Kidney epithelial cell (primary cell): ENCODE measurements around the gene SIX1. TPM values are rescaled to one million over a fixed set of nuclear protein-coding genes. Genes with fewer than 3 reads are reported as not detected.

ENCODE experiments used
- DNase-seq: peaks from one replicate; pipeline ENCODE4 v3.0.0-alpha.2; 2010; ENCODE audit warnings: low read depth
- H3K27me3 ChIP-seq: 2 replicates; pipeline ENCODE4 v1.6.0; 2011; ENCODE audit warnings: low read length; ENCODE audit not compliant: control insufficient read depth, insufficient read depth
- H3K36me3 ChIP-seq: 2 replicates; pipeline ENCODE4 v1.5.1; 2011; ENCODE audit warnings: low read length; ENCODE audit not compliant: control insufficient read depth, insufficient read depth
- H3K4me3 ChIP-seq: 2 replicates; pipeline ENCODE4 v1.5.1; 2011; ENCODE audit warnings: low read depth, mild to moderate bottlenecking, control low read depth, low read length
- total RNA-seq: library from RNA; depleted of rRNA; stranded (reverse); fragments of >200 nt; gene quantifications from 2 replicates; pipeline ENCODE4 v1.2.3, GENCODE V29; 2015
- TF ChIP-seq, protein P1 (sequence below): IDR thresholded peaks from 2 replicates; pipeline ENCODE4 v1.5.1; 2011; ENCODE audit warnings: mild to moderate bottlenecking, moderate library complexity, low read length, control low read depth, inconsistent platforms; ENCODE audit not compliant: insufficient read depth, poor library complexity, severe bottlenecking

SIX1 gene
- total RNA-seq, 1 donor from 2014 or later = 3.3 TPM

DNA sequence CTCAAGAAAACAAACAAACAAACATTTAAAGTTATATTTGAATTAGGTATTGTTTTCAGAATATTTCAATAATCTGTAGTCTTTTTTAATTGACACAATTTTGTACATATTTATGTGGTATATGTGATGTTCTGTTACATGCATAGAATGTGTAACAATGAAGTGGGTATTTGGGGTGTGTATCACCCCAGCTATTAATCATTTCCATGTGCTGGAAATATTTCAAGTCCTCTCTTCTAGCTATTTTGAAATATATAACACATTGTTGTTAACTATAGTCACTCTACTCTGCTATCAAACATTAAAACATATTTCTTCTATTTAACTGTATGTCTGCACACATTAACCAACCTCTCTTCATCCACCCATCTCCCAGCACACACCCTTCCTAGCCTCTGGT lies 32.0 kb upstream of the SIX1 start:
- Histone ChIP-seq H3K4me3 (no peak overlapping the region), H3K27me3 (no peaks in the 10 kb centered on the region), H3K36me3 (no peaks in the 10 kb centered on the region)
- TF ChIP-seq, protein P1, sequence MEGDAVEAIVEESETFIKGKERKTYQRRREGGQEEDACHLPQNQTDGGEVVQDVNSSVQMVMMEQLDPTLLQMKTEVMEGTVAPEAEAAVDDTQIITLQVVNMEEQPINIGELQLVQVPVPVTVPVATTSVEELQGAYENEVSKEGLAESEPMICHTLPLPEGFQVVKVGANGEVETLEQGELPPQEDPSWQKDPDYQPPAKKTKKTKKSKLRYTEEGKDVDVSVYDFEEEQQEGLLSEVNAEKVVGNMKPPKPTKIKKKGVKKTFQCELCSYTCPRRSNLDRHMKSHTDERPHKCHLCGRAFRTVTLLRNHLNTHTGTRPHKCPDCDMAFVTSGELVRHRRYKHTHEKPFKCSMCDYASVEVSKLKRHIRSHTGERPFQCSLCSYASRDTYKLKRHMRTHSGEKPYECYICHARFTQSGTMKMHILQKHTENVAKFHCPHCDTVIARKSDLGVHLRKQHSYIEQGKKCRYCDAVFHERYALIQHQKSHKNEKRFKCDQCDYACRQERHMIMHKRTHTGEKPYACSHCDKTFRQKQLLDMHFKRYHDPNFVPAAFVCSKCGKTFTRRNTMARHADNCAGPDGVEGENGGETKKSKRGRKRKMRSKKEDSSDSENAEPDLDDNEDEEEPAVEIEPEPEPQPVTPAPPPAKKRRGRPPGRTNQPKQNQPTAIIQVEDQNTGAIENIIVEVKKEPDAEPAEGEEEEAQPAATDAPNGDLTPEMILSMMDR = no peak
- DNase-seq = no peak

DNA sequence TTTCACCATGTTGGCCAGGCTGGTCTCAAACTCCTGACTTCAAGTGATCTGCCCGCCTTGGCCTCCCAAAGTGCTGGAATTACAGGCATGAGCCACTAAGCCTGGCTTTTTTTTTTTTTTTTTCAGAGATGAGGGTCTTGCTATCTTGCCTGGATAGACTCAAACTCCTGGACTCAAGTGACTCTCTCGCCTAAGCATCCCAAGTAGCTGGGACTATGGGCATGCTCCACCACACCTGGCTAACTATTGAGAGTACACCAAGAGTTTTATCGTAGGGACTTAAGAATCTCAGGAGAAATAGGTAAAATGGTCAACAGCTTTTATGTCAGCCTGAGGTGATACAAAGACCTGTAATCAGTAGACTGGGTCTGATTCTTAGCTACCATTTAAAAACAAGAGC lies 31.2 kb upstream of the SIX1 start:
- DNase-seq = no peak

GRCh38 chr14:60679566-60680258 lies 30.4 kb upstream of the SIX1 start:
- Histone ChIP-seq H3K36me3 (no peaks in the 10 kb centered on the region), H3K4me3 (no peak overlapping the region), H3K27me3 (no peaks in the 10 kb centered on the region)
- no peak for DNase-seq
- TF ChIP-seq, protein P1 = no peak

More for the DNA sequence above, 31.2 kb upstream of the SIX1 start:
- no peaks in the 10 kb centered on the region for H3K27me3 ChIP-seq
- TF ChIP-seq, protein P1 = no peak
- H3K4me3 ChIP-seq = no peak overlapping the region
- H3K36me3 ChIP-seq = no peaks in the 10 kb centered on the region

DNA sequence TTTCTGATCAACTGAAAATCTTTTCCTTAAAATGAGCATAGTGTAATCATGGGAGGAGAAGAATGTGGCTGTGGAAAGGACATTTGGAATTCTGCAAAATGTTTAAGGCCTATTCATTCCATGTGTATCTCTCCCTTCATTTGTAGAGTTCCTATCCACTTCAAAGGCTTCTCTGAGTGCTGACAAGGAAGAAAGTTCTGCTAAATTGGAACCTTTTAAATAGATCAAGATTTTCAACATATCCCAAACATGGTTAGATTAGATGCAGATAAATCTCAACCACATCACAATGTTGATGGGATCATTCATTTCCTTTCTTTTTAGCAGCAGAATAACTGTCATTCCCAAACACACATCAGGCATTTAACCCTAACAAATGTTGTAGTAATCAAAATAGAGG lies 28.4 kb upstream of the SIX1 start:
- TF ChIP-seq, protein P1 = no peak
- Histone ChIP-seq H3K4me3 (no peak overlapping the region), H3K27me3 (no peaks in the 10 kb centered on the region), H3K36me3 (no peaks in the 10 kb centered on the region)
- DNase-seq = no peak

DNA sequence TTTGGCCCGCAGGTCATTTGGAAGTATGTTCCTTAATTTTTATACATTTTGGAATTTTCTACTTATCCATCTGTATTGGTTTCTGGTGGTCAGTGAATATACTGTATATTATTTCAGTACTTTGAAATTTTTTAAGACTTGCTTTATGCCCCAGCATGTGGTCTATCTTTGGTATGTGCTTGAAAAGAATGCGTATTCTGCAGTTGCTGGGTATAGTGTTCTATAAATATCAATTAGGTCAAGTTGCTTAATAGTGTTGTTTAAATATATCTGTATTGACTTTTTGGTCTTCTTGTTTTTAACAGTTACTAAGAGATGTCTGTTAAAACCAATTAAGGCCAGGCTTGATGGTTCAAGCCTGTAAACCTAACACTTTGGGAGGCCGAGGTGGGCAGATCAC lies 21.7 kb upstream of the SIX1 start:
- Histone ChIP-seq H3K4me3 (no peak overlapping the region), H3K27me3 (no peaks in the 10 kb centered on the region), H3K36me3 (no peaks in the 10 kb centered on the region)
- DNase-seq = no peak
- TF ChIP-seq, protein P1 = no peak

GRCh38 chr14:60668431-60669112 lies 19.3 kb upstream of the SIX1 start:
- Histone ChIP-seq H3K27me3 (no peaks in the 10 kb centered on the region), H3K4me3 (no peak overlapping the region), H3K36me3 (no peaks in the 10 kb centered on the region)
- no peak for DNase-seq
- TF ChIP-seq, protein P1 = no peak
